EH (cell line): Measurements from ENCODE around the gene HLF.

Source experiments
- DNase-seq: peaks from one replicate; pipeline ENCODE4 v3.0.0-alpha.2; 2015; ENCODE audit warnings: low read depth

HLF gene

DNA sequence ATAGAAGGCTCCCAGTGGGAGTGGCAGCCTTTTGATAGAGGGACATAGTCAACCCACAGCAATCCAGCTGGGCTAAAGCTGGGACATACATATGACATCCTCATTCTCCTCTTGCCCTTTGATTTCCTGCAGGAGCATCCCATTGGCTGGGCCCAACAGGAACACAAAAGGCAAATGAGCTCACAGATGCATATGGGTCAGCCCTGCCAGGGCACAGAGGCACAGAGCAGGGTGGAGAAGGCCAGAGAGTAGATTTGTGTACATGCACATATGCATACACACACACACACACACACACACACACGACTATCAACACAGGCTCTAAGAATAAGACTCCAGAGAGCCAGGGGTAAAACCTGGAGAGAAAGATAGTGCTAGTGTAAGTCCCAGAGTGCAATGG is 98.3 kb downstream of the HLF start:
- no peak for DNase-seq

- DNase-seq, result no peak
These were observed 101.3 kb downstream of the HLF start for GRCh38 chr17:55366020-55366481.

GRCh38 chr17:55368706-55369105 is 103.9 kb downstream of the HLF start:
- DNase-seq, result no peak
